Kidney epithelial cell (primary cell): ENCODE data around the gene NRDE2. TPM values are rescaled to one million over a fixed set of nuclear protein-coding genes. Genes with fewer than 3 reads are reported as not detected.

Experiments used
- DNase-seq: peaks from one replicate; pipeline ENCODE4 v3.0.0-alpha.2; 2010; ENCODE audit warnings: low read depth
- H3K27me3 ChIP-seq: 2 replicates; pipeline ENCODE4 v1.6.0; 2011; ENCODE audit warnings: low read length; ENCODE audit not compliant: control insufficient read depth, insufficient read depth
- H3K36me3 ChIP-seq: 2 replicates; pipeline ENCODE4 v1.5.1; 2011; ENCODE audit warnings: low read length; ENCODE audit not compliant: control insufficient read depth, insufficient read depth
- H3K4me3 ChIP-seq: 2 replicates; pipeline ENCODE4 v1.5.1; 2011; ENCODE audit warnings: low read depth, mild to moderate bottlenecking, control low read depth, low read length
- CTCF ChIP-seq: IDR thresholded peaks from 2 replicates; pipeline ENCODE4 v1.5.1; 2011; ENCODE audit warnings: mild to moderate bottlenecking, moderate library complexity, low read length, control low read depth, inconsistent platforms; ENCODE audit not compliant: insufficient read depth, poor library complexity, severe bottlenecking
- total RNA-seq: library from RNA; depleted of rRNA; stranded (reverse); fragments of >200 nt; gene quantifications from 2 replicates; pipeline ENCODE4 v1.2.3, GENCODE V29; 2015

The NRDE2 gene
- total RNA-seq, 1 donor from 2014 or later = 9.3 TPM

- Histone ChIP-seq H3K27me3 (no peaks in the 10 kb centered on the region), H3K4me3 (no peak overlapping the region), H3K36me3 (no peaks in the 10 kb centered on the region)
- no peak for DNase-seq
- TF ChIP-seq CTCF = no peak
Measured at GRCh38 chr14:90319634-90320541, 11.9 kb downstream of the NRDE2 start.

- no peak overlapping the region for H3K4me3 ChIP-seq
- no peaks in the 10 kb centered on the region for H3K36me3 ChIP-seq
- DNase-seq = no peak
- H3K27me3 ChIP-seq = no peaks in the 10 kb centered on the region
- TF ChIP-seq CTCF = no peak
Measured at GRCh38 chr14:90319173-90319572, 12.6 kb downstream of the NRDE2 start.

GRCh38 chr14:90318016-90318415 lies 13.7 kb downstream of the NRDE2 start:
- H3K27me3 ChIP-seq = no peaks in the 10 kb centered on the region
- no peaks in the 10 kb centered on the region for H3K36me3 ChIP-seq
- DNase-seq = no peak
- TF ChIP-seq CTCF = no peak
- no peak overlapping the region for H3K4me3 ChIP-seq

GRCh38 chr14:90317286-90317685 lies 14.5 kb downstream of the NRDE2 start:
- DNase-seq = no peak
- no peaks in the 10 kb centered on the region for H3K27me3 ChIP-seq
- no peak overlapping the region for H3K4me3 ChIP-seq
- peaks cover under 1% of the 10 kb centered on the region for H3K36me3 ChIP-seq
- TF ChIP-seq CTCF = no peak

GRCh38 chr14:90308561-90308960 lies 23.2 kb downstream of the NRDE2 start:
- peaks cover 2% of the 10 kb centered on the region for H3K36me3 ChIP-seq

More at GRCh38 chr14:90308561-90308960, 23.2 kb downstream of the NRDE2 start:
- no peak for DNase-seq
- no peak overlapping the region for H3K4me3 ChIP-seq
- no peak for TF ChIP-seq CTCF
- no peaks in the 10 kb centered on the region for H3K27me3 ChIP-seq
